HG03103 (cell line): ENCODE data around the gene BCL2L15.

ENCODE experiments used
- ATAC-seq: cut with Tn5 transposase; IDR thresholded peaks from one replicate; pipeline ENCODE4 v1.9.1; 2021; ENCODE audit warnings: low read depth; ENCODE audit not compliant: unreplicated experiment

Gene BCL2L15

DNA sequence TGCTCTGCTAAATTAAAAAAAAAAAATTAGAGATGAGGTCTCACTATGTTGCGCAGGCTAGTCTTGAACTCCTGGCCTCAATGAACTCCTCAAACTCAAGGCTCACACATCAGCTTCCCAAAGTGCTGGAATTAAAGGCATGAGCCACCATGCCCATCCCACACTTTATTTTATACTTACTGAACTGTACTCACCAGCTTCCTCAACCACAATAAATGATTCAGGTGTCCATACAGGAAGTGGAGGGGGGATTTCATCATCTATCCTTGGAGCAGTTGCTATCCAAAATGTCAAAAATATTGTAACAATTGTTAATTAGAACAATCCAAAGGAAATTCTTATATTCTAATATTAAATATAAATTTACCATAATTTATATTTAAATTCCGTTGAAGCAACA is 52.7 kb downstream of the BCL2L15 start:
- no peak for ATAC-seq
